GM21367 (cell line): Measurements from ENCODE around the gene TRIO.

ENCODE experiments used
- ATAC-seq: cut with Tn5 transposase; IDR thresholded peaks from one replicate; pipeline ENCODE4 v1.9.1; 2021; ENCODE audit not compliant: unreplicated experiment

TRIO gene

DNA sequence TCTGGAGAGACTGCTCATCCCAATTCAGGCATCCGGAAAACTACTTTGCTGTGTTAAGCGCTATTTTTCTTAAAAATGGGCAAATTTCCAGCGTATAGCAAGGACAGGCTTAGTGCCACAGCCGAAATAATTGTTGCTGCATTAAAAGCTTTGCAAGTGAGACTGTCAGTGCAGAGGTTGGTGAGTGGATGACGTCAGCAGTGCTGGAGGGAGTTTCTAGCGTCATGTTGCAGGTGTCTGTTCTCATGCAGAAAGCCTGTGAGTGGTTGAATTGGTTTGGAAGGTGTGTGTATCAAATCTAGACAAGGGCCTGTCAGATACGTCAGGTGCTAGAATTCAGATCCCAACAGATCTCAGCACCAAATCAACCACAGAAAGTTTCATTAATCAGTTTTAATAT is 204.4 kb downstream of the TRIO start:
- no peak for ATAC-seq

DNA sequence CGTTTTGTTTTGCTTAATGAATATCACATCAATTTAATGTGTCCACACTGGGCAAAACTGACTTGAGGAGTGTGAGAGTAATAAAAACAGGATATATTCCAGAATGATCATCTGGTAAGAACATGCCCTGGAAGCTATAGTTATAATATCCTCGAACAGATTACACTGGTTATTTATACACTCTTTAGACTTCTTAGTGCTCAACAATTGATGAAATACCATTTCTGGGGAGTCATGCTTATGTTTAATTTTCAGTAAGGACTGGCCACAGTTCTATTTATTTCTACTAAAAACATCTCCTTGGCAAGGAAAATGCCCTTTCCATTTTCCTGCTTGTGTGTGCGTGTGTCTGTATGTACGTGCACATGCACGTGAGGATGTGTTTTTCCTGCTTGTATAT is 205.0 kb downstream of the TRIO start:
- ATAC-seq, result no peak

DNA sequence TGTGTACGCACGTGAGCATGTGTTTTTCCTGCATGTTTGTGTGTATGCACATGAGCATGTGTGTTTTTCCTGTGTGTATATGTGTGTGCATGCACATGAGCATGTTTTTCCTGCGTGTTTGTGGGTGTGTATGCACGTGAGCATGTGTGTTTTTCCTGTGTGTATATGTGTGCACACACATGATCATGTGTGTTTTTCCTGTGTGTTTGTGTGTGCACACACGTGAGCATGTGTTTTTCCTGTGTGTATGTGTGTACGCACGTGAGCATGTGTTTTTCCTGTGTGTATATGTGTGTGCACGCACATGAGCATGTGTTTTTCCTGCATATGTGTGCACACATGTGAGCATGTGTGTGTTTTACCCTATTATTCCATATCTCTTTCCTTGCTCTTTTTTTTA is 205.9 kb downstream of the TRIO start:
- ATAC-seq, result no peak

DNA sequence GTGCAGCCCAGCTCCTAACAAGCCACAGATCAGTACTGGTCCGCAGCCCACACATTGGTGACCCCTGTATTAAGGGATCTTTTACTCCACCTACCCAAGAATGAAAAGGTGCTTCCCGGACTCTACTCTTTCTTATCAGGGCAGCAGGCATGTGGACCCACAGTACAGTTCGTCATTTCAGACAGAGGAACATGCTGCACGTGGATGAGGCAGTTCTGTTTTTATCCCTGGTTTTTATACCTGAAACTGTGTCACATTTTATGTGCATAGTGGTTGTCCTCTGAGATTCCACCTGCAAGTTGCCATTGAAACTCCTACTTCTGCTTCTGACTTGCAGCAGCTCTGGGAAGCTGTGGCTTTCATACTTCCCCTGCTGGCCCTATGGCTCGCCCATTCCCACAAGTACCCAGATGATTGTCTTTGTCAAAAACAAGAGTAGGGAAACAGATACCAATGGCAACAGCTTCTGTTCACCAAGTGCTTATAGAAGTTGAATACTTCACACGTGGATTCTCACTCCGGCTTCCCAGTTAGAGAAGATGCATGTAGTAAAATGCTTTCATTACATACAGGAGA is 208.0 kb downstream of the TRIO start:
- no peak for ATAC-seq

DNA sequence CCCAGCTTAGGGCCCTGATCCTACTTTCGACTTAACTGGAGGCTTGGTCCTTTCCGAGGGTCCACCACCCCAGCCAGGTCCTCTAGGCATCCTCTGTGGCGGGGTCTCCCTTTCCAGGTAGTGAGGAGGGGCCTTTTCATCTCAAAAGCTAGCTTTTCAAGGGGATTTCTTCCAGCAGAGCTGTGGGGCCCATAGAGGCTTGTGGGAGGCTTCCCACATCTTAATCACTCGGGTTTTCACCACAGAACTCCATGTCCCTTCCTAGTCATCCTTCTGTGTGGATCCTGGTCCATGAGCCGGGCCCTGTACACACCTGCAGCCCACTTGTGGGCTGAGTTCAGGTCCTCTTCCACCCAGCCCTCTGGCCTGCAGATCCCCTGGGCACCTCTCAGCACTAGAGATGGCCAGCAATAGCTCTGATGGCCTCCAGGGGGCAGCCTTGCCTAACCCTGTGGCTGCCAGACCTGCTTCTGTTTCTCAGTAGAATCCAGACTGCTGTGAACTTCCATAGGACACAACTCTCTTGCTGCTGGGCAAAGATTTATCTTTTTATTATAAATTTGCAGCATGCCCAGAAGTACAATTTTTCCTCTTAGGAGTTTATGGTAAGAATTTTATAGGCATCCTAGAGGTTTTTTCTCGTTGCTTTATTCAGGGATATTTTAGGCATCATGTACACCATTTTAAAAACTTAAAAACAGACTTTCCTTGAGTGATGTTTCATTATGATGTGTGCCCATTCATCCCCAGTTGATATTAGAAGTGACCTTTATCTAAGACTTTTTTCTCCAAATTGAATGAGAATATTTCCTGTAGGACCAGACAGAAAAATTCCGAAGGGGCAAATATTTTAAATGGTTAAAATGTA is 208.9 kb downstream of the TRIO start:
- peak; percentile 86 for ATAC-seq

DNA sequence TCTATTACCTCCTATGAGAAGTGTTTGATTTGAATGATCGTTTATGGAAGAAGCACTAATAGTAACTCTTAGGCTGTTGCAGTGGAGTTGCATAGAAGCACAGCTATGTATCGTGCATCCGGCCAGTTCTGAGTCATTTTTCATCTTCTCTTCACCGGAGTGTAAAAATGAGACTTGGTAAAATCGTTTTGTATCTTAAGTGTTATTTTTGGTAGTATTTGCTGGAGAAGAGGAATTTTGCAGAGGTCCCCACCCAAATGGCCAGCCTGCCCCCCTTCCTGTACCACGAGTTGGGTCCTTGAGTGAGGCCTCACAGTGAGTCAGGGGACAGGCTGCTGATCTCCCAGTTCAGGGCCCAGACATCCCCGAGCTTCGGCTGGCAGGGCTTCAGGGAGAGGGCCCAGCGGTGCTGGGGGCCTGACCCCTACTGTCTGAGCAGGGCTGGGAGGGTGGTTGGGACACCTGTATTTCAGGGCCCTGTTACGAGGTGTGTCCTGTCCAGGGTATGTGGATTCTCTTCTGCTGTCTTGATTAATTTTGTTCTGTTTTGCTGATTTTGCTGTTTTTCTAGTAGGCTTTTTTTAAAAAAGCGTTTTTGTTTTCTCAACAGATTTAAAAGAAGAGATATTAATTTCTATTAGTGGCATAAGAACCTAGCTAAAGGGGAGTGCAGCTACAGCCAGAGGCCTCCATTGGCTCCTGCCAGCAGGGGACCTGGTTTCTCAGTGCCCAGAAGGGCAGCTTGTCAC is 210.8 kb downstream of the TRIO start:
- no peak for ATAC-seq

DNA sequence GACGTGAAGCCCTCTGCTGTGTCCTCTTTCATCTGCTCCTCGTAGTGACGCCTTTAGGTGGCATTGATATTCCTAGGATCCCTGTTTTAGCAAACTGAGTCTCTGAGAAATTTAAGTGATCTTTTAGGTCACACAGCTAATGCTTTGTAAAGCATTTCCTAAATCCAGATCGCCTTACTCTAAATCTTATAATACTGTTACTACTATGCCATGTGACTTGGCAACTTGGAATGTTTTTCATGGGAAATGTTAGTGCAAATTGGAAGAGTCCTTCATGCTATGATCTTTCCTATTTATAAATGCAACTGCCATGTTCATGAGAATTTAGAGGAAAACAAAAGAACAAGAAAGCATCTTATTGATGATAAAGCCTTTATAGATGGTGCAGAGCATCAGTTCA is 212.2 kb downstream of the TRIO start:
- ATAC-seq, result no peak

DNA sequence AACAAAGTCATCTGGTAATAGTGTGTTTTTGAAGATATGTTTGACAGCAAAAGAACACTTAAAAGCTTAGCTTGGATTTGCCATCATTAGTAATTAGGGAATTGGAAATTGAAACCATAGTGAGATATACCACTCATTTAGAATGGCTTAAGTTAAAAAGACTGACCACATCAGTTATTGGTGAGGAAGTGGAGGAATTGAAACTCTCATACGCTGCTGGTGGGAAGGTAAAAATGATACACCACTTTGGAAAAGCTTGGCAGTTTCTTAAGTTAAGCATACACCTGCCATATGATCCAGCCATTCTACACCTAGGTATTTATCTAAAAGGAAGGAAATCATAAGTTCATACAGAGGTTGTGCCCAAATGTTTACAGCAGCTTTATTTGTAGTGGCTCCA is 213.2 kb downstream of the TRIO start:
- ATAC-seq, result no peak

DNA sequence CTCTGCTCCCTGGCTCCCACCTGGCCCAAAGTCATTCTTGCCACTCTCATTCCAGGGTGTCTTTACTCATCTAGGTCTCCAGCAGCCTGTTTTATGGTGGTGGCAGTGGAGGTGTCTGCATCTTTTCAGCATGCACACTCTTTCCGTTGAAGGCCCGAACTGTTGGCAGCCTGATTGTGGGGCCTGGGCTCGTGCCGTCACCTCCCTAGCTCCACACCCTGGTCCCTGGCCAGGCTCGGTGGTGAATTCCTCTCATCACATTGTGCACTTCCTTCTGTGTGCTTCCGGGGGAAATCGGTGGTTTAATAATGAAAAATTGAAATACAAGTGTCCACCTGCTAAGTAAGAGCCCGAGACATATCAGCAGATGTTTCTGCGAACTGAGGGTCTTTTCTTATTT is 214.3 kb downstream of the TRIO start:
- no peak for ATAC-seq

DNA sequence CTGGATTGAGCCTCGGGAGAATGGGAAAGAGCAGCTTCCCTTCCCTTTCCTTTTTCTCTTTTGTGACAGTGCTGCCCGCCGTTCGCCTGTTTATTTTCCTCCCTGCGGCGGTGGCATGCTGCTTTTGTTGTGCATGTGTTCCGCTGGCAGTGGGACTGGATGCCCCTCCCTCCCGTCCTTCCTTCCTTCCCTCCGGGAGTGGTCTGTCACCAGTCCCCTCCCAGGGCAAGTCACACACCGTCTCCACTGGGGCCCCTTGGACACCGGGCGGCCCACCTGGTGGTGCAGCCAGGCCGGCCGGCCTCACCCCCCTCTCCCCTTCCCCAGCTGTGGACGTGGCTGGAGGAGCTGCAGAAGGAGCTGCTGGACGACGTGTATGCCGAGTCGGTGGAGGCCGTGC is 214.7 kb downstream of the TRIO start:
- ATAC-seq, result no peak

DNA sequence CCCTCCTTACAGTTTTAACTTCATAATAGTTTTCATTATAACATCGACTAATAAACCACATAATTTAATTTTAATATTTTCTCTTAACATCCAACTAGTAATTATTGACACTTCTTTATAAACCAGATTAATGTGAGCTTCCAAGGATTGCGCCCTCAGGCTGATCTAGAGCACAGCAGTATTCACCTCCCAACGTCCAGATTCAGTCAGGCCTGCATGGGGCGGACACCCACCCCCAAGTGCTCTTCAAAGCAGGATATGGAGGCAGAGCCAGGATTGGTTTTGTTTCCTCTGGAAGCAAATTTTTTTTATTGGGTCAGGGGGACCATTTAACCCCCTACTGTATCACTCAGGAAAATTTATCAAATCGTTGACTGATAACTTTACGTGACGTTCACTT is 215.4 kb downstream of the TRIO start:
- no peak for ATAC-seq

DNA sequence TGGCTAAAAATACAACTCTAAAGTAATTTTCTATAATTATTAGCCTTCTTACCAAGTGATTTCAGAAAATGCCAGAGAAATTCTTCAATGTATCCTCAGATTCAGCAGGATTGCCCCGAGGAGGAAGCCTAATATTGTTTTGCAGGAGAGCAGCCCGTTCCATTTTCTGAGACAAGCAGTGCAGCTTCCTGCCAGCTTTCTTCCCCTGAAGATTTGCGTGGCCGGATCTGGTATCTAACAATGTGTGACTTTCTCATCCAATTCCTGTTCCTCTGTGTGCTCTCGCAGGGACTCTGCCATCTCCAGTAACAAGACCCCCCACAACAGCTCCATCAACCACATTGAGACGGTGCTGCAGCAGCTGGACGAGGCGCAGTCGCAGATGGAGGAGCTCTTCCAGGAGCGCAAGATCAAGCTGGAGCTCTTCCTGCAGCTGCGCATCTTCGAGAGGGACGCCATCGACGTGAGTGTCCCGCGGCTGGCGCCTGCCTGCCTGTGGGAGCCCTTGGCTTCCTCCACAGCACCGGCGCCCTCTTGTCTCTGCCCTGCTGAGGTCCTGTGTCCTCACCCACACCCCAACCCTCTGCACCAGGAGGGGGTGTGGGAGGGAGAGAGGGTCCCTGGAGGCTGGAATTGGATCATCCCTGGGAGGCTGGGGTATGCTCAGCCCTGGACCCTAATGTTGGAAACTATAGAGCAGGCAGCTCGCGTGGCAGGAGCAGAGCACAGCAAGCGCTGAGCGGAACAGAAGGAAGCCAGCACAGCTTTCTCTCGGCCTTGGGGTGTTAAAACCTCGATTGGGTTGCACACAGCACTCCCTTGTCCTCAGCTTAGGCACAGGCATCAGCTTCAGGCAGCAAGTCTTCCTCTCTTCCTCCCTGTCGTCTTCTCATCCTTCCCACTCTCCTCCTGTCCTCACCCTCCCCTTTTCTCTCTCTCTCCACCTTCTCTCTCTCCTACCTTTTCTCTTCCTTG is 216.2 kb downstream of the TRIO start:
- no peak for ATAC-seq

DNA sequence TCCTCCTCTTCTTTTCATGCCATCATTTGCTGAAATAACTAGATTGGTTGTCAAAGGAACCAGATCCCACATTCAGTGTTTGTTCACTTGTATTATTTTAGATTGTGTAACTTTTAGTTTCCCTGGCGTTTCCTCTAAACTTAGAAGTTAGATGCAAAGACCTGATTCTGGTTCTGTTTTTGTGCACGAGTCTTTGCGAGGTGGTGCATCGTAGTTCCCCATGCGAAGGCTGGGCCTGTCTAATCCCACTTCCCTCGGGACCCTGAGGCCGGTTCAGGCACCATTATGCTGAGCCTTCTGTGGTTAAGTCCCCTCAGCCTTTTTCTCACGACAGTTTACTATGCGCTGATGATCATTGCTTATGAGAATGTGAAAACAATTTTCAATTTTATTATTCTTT is 219.3 kb downstream of the TRIO start:
- no peak for ATAC-seq

DNA sequence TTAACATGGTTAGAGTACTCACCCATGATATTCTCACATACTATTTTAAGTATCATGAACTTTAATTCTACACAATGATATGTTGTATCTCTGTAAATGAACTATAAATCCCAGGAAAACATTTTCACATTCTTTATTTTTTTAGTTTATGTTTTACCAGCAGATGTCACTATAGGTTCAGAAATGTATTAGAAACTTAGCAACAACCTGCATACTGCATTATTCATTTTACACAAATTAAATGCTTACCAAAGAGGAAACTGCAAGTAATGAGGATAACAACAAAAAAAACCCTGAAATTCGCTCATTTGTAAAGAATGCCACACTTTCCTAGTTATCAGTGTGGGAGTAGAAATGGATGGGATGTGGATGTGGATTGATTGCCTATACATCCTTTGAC is 221.0 kb downstream of the TRIO start:
- no peak for ATAC-seq

DNA sequence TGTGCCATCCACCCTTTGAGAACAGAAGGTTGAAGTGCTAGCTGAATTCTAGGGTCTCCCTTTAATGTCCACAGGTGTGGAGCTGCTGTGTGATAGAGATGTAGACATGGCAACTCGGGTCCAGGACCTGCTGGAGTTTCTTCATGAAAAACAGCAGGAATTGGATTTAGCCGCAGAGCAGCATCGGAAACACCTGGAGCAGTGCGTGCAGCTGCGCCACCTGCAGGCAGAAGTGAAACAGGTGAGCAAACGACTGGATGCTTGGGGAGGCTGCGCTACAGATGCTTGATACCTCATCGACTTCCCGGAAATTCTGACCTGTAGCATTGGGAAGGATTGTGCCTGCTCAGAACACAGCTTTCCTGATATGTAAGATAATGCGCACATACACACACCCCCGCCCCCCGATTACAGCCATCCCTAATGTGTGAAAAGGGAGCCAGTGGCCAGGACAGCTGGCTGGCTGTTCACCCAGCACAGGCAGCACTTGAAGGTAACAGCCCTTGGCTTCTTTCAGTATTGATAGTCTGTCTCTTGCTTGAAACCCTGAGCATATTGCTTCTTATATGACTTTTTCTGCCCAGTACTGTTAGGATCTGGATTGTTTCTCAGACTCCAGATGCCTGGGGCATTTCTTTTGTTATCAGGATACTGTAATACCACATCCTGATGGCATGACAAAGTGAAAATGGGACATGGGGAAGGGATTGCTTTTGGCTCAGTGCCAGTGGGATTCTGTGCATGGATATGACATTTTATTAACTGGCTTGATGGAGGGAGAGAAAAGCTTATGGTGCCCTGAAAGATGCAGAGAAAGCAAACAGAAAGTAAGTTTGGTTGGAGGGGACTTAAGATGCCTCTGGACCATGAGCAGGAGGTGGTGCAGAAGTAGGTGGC is 221.7 kb downstream of the TRIO start:
- ATAC-seq, result no peak

DNA sequence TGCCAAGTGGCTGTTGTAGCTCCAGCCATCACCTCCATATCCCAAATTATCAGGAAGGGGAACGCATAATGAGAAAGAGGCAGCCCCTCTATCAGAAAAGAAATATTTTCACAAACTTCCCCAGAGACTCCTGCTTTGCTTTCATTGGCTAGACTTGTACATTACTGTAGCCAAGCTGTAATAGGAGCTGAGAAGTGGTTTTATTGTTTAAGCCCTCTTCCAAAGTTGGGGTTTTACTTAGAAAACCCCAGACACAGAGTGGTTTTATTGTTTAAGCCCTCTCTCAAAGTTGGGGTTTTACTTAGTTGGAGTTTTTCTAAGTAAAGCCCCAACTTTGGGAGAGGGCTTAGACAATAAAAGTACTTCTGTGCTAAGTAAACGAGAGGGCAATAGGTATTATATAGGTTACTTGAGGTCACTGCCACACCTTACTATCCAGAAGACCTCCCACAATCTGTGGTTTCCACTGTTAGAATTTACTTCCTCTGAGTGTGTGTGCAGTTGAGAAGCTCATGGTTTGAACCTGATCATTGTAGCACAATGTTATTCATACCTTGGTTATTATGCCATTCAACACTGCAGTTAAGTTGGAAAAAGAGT is 222.8 kb downstream of the TRIO start:
- no peak for ATAC-seq

DNA sequence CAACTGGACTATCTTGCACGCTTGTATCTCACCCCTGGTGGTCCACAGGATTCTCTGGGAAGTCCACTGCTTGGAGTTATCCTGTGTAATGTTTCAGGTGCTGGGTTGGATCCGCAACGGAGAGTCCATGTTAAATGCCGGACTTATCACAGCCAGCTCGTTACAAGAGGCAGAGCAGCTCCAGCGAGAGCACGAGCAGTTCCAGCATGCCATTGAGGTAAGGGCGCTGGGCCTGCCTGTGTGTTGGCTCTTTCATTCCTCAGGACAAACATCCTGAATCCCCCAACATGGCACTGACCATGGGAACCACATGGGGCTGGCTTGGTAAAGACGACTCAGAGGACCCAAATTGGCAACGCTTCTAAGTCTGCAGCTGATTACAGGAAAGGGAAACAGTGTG is 223.6 kb downstream of the TRIO start:
- no peak for ATAC-seq

DNA sequence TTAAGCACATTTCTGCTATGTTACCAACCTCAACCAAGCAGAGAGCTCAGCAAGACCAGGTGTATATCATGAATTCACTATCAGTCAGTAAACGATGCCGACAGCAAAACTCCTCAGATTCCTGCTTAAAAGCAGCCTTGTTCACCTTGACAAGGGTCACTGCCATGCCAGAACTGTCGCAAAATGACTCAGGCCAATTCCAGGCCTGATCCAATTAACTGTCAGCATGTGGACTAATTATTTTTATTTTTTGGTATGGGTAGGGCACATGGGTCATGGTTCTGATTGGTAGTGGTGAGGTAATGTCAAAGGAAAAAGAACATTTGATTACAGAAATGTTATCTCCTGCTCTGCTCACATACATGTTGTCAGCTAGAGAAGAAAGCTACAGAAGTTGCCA is 224.2 kb downstream of the TRIO start:
- no peak for ATAC-seq

DNA sequence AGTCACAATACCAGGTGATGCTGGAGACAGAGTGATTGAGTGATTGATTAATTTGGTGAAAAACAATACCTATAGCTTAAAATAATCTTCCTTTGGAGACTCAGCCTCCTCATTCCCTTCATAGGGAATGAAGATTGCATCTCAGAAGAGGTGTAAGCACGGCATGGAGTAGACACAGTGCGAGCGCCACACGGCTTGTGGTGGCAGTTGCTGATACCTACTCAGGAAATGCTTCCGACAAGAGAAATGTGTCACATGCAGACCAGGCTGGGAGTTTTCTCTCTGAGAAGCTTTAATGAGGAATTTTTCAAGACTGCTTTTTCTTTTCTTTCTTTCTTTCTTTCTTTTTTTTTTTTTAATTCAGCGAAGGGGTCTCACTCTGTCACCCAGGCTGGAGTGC is 226.6 kb downstream of the TRIO start:
- no peak for ATAC-seq

DNA sequence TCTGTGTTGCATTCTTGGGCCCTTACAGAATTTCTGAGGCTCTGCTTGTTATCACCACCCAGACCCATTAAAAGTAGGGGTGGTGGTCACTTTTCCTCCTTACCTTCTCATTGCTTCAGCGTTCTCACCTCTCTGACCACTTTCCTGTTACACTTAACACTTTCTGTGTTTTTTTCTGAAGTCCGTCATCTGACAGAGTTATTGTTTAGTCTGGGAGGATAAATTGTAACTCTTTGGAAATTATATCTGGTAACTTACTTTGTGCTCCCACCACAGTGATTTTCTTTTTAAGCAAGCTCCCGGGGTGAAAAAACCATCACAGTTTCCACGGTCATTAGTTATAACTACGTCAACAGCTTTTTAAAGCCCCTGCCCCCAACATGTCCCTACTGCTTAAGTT is 227.2 kb downstream of the TRIO start:
- ATAC-seq, result no peak
